H4 (cell line): Measurements from ENCODE around the gene SLC22A25. TPM values are rescaled to one million over a fixed set of nuclear protein-coding genes. Genes with fewer than 3 reads are reported as not detected.
"Not testable (repeated sequence)": the region's sequence is repeated elsewhere in the genome, so short reads cannot be mapped to it uniquely, and the experiment has no call there.

Experiments
- DNase-seq: peaks from one replicate; pipeline ENCODE4 v3.0.0-alpha.2; 2015; ENCODE audit warnings: low spot score
- total RNA-seq: library from RNA; depleted of rRNA; stranded (reverse); fragments of >200 nt; shearing (Covaris generic); gene quantifications from 2 replicates; pipeline ENCODE4 v1.2.3, GENCODE V29; 2014; rRNA removed

SLC22A25 gene
- total RNA-seq, 1 experiment from 2014 or later: not detected

- not testable (repeated sequence) for DNase-seq
These were observed 7.6 kb downstream of the SLC22A25 start for GRCh38 chr11:63235471-63236461.

GRCh38 chr11:63229815-63230214, 13.6 kb downstream of the SLC22A25 start:
- no peak for DNase-seq

- DNase-seq: no peak
These were observed 15.8 kb downstream of the SLC22A25 start for GRCh38 chr11:63227521-63228107.

- DNase-seq: no peak
These were observed 16.8 kb downstream of the SLC22A25 start for GRCh38 chr11:63226488-63227114.

- no peak for DNase-seq
These were observed 29.3 kb downstream of the SLC22A25 start for GRCh38 chr11:63214093-63214492.

GRCh38 chr11:63212742-63213141, 30.7 kb downstream of the SLC22A25 start:
- DNase-seq: no peak

- no peak for DNase-seq
These were observed 33.3 kb downstream of the SLC22A25 start for GRCh38 chr11:63210111-63210510.

Other genes with a start within 250 kb of the SLC22A25 start
- not detected in 2 replicates for gene SLC22A8, start 227.8 kb downstream of the SLC22A25 start, total RNA-seq
- gene SLC22A24, start 99.4 kb downstream of the SLC22A25 start, total RNA-seq: not detected in 2 replicates
- not detected in 2 replicates for gene SLC22A9, start 126.2 kb upstream of the SLC22A25 start, total RNA-seq
- gene PLAAT5, start 247.6 kb upstream of the SLC22A25 start, total RNA-seq: not detected in 2 replicates